Head of caudate nucleus (tissue), 42 donors: ENCODE data around the gene SYNPO.
A peak's percentile ranks its signal among the peaks of the same experiment; 100 is the strongest.

Source experiments
- DNase-seq, 42 donors: peaks; one replicate each; pipeline versions ENCODE4 v3.0.0 to v3.0.0-alpha.2; 2020 to 2021; ENCODE audit warnings: mixed read lengths in 7 of 42
- intact Hi-C: fragments of 100-400 bp; cut with DNase I; formaldehyde crosslinking; loops from one replicate; pipeline ENCODE4 v1.15.0; 2022

Gene SYNPO

GRCh38 chr5:150636391-150637244 is 3.8 kb upstream of the SYNPO start:
- peak in 6 of 42 donors; percentile 48 to 77 (median 59) for DNase-seq
- intact Hi-C loops: no loop called here

- DNase-seq: no peak
Measured at GRCh38 chr5:150637245-150638052, 3.0 kb upstream of the SYNPO start.

GRCh38 chr5:150638053-150638444 is 2.4 kb upstream of the SYNPO start:
- intact Hi-C loops: no loop called here
- no peak for DNase-seq

More at GRCh38 chr5:150637245-150638052, 3.0 kb upstream of the SYNPO start:
- intact Hi-C loops: no loop called here

GRCh38 chr5:150638488-150639376 is 1.7 kb upstream of the SYNPO start:
- DNase-seq: no peak
- intact Hi-C loops: no loop called here

- intact Hi-C loops: no loop called here
- no peak for DNase-seq
Measured at GRCh38 chr5:150639377-150639692, 1.1 kb upstream of the SYNPO start.

GRCh38 chr5:150639751-150640150 is 709 bp upstream of the SYNPO start:
- intact Hi-C loops: no loop called here
- DNase-seq: no peak

- intact Hi-C loops: no loop called here
Measured at GRCh38 chr5:150641006-150641570, 628 bp downstream of the SYNPO start.

GRCh38 chr5:150641824-150642566 is 1.5 kb downstream of the SYNPO start:
- intact Hi-C loops: no loop called here
- no peak for DNase-seq

More at GRCh38 chr5:150641006-150641570, 628 bp downstream of the SYNPO start:
- no peak for DNase-seq

- DNase-seq: no peak
- intact Hi-C loops: no loop called here
Measured at GRCh38 chr5:150642567-150642927, 2.1 kb downstream of the SYNPO start.

- no peak for DNase-seq
- intact Hi-C loops: no loop called here
Measured at GRCh38 chr5:150642991-150643710, 2.7 kb downstream of the SYNPO start.

GRCh38 chr5:150644058-150644457 is 3.6 kb downstream of the SYNPO start:
- intact Hi-C loops: no loop called here
- DNase-seq: no peak

GRCh38 chr5:150644514-150644913 is 4.1 kb downstream of the SYNPO start:
- no peak for DNase-seq
- intact Hi-C loops: no loop called here

GRCh38 chr5:150645070-150645700 is 4.7 kb downstream of the SYNPO start:
- intact Hi-C loops: no loop called here
- DNase-seq: peak in 3 of 42 donors; percentile 51 to 66 (median 53)

GRCh38 chr5:150647275-150648251 is 7.1 kb downstream of the SYNPO start:
- DNase-seq: peak in 6 of 42 donors; percentile 28 to 56 (median 50)
- intact Hi-C loops: no loop called here

- DNase-seq: no peak
- intact Hi-C loops: no loop called here
Measured at GRCh38 chr5:150648294-150649107, 8.0 kb downstream of the SYNPO start.
